Muscle of back (tissue), 13 donors: ENCODE data around the gene METTL21C. TPM values are rescaled to one million over a fixed set of nuclear protein-coding genes. Genes with fewer than 3 reads are reported as not detected.

Source experiments
- DNase-seq, 3 donors: peaks; one replicate each; pipeline versions ENCODE4 v3.0.0 to v3.0.0-alpha.2; 2013
- long read RNA-seq, 9 donors: transcript quantifications; one replicate each; lab custom pipeline, GENCODE V29; 2026
- polyA plus RNA-seq, 10 donors: library from polyadenylated mRNA; unstranded; fragments of 120-200 nt; gene quantifications; one replicate each; pipeline ENCODE4 v1.2.1, GENCODE V29; 2013; ENCODE audit not compliant: insufficient read length in 10 of 10

METTL21C gene
- 10 to 100 TPM; 15.9 to 52.0 (median 29.2) TPM for polyA plus RNA-seq
- long read RNA-seq, donor 1, partial matches to known transcripts, result 0 of 4 reads
- long read RNA-seq, donor 1, other reads (novel, unspliced or antisense), result 0 of 4 reads
- long read RNA-seq, donor 2, transcript METTL21C-201 (4 exons, 1,088 nt), result major isoform, 9 of 9 reads
- long read RNA-seq, donor 2, partial matches to known transcripts, result 0 of 9 reads
- long read RNA-seq, donor 2, other reads (novel, unspliced or antisense), result 0 of 9 reads
- long read RNA-seq, donor 3, result 0 reads
- long read RNA-seq, donor 4, transcript METTL21C-201 (4 exons, 1,088 nt), result major isoform, 11 of 11 reads
- long read RNA-seq, donor 4, partial matches to known transcripts, result 0 of 11 reads
- long read RNA-seq, donor 4, other reads (novel, unspliced or antisense), result 0 of 11 reads
- long read RNA-seq, donor 5, transcript METTL21C-201 (4 exons, 1,088 nt), result major isoform, 16 of 24 reads
- long read RNA-seq, donor 5, partial matches to known transcripts, result 0 of 24 reads
- long read RNA-seq, donor 5, other reads (novel, unspliced or antisense), result 8 of 24 reads
- long read RNA-seq, donor 6, transcript METTL21C-201 (4 exons, 1,088 nt), result major isoform, 8 of 8 reads
- long read RNA-seq, donor 6, partial matches to known transcripts, result 0 of 8 reads
- long read RNA-seq, donor 6, other reads (novel, unspliced or antisense), result 0 of 8 reads
- long read RNA-seq, donor 7, partial matches to known transcripts, result 0 of 3 reads
- long read RNA-seq, donor 7, other reads (novel, unspliced or antisense), result 0 of 3 reads
- long read RNA-seq, donor 8, partial matches to known transcripts, result 0 of 1 reads
- long read RNA-seq, donor 8, other reads (novel, unspliced or antisense), result 0 of 1 reads
- long read RNA-seq, donor 9, partial matches to known transcripts, result 0 of 2 reads
- long read RNA-seq, donor 9, other reads (novel, unspliced or antisense), result 0 of 2 reads

DNA sequence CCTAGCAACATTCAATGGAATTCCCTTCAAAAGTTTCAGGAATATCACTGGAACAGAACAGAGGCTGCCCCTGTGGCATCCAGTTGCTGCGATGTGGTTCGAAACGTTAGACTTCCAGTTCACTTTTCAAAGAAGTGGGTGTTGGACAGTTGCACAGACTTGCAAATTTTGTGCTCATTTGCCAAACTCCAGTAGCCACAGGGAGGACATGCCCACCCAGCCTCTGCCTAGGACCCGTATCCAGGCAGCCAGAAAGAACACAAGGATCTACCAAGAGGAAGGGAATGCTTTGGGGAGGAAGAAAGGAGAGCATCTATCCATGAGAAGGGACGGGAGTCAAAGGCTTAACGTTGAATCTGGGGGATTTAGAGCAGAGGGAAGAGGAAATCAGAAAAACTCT is at the start of gene METTL21C:
TSS of gene METTL21C (minus strand) at position 108 of the 400 bp plus-strand sequence. CDS start 546 bp downstream, outside the sequence.
- DNase-seq, result no peak

DNA sequence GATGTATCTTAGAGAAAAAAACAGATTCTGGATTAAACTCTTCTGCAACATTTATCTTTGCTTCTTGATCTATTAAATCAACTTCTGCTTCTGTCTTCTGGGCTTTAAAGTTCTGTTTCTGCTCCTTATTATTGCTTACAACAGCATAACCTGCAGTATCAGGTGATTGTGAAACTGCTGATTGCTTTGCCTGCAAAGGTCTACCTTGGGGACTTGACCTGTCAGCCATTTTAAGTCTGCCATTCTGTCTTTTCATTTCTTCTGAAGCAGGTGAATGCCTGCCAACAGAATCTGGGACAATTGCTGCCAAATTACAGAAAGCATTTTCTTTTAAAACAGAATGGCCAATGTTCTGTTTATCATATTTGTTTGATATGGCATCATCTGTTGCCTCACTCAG is 47.7 kb upstream of the METTL21C start:
- no peak for DNase-seq

DNA sequence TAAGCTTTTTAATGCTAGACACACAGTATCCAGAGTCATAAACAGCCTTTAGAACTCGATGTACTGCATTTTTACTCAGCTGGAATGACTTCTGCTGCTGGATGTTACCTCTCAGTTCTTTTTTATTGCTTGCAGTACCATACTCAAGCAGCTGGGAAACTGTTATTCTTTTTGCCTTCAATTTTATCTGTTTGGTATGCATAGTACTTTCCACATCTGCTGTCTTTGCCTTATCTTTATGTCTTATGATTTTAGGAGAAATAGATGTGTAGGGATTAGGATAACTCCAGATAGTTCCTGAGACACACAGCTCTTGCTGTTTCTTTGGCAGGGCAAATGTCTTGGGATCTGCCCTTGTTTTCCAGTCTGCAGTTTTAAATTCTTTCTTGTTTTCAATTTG is 47.3 kb upstream of the METTL21C start:
- DNase-seq, result no peak

DNA sequence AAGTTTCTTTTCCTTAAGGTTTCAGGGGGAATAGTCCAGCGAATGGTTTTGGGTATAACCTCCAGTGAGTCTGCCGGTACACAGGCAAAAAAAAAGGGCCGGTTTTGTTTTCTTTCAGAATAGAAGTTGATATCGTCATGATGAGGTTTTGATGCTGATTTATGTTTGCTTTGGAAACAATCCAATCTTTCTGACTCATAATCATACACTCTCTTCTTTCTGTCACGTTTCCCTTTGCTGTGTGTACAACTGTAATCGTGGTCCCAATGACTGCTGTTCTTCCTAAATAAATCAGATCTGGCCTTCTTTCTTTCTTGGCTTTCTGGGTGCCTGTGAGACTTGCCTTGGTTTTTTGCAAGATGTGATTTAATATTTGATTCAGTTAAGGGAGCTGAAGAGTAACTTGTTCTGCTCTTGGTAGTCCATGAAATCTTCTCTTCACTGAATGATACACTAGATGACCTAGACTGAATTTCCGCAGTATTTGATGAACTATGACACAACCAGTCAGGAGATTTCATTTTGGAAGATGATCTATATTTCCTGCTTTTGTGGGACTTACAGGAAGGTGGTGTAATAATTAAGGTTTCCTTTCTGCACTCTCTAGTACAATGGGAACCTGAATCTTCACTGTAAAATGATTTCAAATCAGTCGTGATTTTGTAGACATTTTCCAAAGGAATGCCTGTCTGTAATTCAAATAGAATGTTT is 34.9 kb upstream of the METTL21C start:
- DNase-seq, result peak in 2 of 3 donors; percentile 30

DNA sequence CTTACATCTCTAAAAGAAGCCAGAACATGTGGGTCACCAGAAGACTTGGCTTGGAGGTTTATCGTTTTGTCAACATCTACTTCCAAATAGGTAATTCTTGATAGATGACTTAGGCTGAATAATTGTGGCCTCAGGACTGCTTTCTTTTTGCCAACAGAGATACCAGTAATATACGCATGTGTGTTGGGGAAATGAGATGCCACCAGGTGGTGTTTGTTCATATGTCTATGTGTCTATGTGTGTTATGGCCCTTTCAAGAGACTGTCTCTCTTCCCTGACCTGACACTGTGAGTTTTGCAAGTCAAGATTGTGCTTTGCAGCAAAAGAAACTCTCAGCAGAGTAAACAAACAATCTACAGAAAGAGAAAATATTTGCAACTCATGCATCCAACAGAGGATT is 31.6 kb upstream of the METTL21C start:
- DNase-seq, result no peak

DNA sequence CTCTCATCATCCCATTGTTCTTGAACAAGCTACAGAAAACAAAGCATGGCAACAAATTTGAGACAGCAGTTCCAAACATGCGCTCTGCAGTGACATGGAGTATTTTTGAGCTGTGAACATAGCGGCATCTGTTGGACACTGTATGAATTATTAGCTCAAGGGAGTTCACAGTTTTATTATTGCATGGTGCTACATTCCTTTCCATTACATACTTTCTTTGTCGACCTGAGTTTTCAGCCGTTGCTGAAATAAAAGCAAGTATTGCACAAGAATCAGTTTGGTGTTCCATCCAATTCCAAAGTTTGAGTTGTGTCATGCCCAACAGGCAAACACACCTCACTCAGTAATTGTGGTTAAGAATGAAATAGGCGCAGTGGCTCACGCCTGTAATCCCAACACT is 30.1 kb upstream of the METTL21C start:
- DNase-seq, result peak; percentile 35 to 67 (median 46)

DNA sequence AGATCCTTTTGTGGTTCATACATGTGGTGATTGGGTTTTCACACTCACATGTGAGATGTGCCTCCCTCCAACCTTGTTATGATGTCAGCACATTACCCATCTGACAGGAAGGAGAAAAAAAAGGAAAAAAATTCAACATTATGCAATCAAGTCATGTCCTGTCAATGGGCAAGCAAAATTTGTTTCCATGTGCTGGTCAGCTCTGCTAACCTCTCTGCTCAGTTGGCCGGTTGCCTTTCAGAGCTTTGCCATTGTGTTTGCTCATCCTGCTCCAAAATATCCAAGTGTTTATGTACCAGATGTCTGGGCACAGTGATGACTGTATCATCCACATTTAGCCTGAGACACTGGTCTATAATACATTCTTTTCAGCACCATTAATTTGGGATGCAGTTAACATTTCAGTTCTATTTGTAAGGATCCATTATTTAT is 27.0 kb upstream of the METTL21C start:
- no peak for DNase-seq

DNA sequence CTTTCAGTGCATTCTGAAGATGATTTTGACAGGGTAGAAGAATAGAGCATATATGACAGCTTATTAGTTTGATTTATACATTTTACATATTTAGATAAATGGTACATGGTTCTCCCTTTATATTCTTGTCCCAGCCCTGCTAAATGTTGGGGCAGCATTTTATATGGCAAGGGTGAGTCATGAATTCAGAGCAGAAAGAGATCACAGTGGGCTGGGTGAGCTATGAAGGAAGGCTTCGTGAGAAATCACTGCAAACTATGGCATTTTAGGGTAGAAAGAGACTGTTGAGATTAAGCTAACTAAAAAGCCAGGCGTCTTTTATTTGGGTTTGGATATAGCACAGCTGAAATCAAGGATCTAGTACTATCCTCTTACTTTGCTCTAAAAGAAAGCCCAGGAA is 23.9 kb upstream of the METTL21C start:
- DNase-seq, result no peak

DNA sequence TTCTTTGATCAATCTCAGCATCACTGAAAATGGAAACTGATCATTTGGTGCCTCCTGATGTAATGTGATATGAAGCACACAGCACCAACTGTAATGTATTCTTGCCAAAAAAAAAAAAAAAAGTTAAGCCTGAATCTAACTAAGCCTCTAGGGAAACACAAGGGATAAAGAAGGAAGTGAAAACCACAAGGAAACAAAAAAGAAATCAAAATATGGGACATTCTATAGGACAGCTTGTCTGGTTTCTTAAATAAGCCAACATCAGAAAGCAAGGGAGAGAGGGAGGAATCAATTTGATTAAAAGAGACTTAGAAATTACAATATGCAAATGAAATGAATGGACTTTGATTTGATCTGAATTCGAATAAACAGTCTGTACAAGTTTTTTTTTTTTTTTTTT is 20.6 kb upstream of the METTL21C start:
- no peak for DNase-seq

DNA sequence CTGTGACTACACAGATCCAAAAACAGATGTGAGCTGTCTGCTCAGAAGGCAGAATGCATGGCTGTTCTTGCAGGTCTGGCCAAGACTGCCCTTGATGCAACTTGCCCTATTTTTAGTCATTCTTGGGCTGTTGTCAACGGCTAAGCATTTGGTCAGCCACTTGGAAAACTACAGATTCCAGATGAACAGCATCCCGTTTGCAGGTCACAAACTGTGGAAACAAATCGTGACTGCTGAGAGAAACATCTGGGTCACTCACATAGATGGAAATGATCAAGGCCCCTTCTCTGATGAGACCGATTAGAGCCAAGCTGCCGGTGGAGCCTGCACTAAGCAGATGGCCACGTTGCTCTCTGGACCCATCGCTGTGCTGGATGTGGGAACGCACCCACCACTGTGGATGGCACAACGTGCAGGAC is 15.4 kb upstream of the METTL21C start:
- DNase-seq, result no peak

DNA sequence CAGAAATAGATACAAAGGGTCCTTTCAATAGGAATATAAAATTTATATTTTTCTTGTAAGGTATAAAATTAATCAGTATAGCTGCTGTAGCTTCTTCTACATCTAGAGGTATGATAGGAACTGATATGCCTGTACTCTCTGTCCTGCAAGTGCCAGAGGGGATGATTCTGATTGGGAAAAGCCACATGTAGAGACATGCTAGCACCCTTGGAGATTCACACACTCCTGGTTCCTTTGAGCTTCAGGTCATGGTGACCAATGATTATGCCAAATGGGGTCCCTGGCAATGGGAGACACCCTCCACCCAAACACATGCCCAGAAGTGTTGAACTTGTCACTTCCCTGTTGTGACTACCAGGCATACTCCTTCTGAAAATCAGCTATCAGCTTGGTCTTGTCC is 14.7 kb upstream of the METTL21C start:
- DNase-seq, result no peak

DNA sequence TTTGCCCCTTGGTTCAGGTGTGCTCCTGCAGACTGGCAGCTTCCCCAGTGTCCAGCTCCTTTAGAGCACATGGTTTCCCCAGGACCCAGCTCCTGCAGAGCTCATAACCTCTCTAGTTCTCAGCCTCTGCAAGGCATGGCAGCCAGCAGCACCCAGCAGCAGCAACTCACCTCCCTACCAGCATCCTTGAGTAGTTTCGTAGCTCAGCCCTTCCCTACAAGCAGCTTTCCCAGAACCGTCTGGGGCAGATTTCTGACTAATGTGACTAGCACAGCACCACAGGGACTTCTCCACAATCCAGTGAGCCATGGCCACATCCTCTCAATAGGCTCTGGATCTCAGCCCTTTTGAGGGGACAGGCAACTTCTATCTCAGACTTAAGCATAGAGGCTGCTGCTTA is 14.1 kb upstream of the METTL21C start:
- no peak for DNase-seq

DNA sequence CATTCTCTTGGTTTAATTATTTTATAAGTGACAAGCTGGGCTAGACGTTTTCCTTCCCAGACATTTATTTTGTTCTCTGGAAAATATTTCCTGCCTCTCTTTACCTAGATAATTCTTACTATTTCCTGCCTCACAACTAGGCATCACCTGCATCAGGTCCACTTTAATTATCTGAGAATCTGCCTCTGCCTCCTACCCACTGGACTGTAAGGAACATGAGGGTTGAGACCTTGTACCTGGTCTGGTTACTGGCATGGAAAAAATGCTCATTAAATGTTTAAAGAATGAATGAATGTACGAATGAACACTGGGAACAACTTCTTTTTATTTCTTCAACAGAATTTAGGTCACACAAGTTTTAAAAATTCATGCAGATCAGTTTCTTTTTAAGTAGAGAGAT is 13.4 kb upstream of the METTL21C start:
- DNase-seq, result no peak

DNA sequence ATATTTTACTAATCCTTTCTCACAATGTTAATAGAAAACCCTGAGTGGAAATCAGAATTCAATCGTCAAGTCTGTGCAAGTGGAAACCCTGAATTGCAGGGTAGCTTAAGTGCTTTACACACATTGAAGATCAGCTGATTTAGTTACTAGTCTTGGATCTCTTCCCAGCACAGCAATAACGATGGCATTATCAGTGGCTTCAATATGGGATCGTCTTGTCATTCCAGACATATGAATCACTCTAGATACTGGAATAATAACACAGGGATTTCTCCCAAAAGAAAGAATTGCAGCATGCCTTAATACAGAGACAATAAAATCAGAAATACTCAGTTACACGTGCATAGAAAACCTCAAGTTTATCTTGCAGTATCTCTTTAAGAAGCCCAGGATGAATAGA is 12.6 kb upstream of the METTL21C start:
- DNase-seq, result peak in 2 of 3 donors; percentile 44 to 89

DNA sequence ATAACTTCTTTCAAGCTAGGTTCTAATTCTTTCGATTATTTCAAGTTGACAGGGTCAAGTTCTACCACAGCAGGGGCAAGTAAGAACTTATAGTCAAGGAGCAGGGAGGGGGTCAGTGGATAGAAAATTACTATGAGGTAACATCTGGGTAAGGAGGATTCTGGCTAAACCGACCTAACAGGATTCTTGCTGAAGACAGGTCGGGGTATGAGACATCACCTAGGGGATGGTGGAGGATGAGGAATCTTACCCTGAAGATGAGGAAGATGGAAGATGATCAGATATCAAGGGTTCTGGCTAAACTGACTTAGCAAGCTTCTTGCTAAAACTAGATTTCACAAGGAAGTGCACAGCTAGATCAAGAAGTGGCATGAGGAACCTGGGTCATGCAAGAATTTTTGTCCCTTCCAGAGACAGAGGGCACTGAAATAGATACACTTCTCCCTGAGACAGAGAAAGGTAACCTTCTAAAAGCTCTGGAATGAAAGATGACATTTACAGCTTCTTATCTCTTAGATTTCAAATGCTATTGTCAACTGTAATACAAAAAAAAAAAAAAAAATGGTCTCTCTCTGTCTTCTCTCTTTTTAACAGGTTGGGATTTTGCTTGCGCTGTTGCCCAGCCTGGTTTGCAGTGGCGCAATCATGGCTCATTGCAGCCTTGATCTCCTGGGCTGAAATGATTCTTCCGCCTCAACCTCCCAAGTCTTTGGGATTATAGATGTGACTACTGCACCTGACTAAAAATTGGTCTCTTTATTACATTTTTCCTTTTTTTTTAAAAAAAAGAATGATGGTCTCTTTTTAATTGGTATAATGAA is 9.6 kb upstream of the METTL21C start:
- no peak for DNase-seq

DNA sequence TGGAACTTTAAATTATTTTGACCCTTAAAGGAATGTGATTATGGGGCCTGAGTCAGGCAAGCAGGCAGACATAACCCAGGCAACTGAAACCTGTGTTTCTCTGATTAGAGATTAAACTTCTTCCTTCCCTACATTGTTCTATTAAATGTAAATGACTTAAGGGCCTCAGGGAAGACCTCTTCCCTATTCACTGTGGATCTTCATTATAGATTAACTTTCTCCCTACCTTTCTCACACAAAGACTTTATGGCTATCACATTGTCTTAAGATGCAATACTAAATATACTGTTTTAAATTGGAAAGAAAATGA is 8.8 kb upstream of the METTL21C start:
- no peak for DNase-seq

DNA sequence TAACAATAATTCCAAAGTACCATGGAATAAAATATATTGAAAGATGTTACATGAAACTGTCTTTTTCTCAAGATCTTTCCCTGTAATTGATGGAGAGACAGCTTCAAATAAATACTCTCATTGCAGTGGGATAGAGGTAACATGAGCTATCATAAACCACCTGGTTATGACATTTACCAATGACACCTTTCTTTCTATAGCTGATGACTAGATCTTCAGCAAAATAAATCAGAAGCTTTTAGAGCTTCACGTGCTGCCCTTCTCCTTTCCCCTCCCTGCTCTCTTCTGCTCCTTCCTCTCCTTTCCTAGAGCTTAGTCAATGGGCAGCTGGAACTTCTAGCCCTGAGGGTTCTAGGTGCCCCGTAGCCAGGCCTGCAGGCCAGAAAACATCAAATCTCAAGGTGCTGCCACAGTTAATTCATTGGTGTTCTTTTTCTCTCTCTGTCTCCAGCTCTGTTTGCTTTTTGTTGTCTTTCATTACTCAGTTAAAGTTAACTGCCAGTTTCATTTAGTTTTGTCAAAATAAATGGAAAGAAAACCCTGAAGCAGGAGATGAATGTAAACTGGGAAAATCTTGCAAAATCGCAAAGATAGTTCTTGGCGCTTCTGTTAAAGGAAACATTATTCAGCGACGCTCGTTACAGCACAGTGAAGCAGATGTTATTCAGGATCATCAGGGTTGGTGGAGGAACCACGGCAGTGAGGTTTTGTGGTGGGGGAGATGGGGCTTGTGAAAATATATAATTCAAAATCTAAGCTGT is 8.3 kb upstream of the METTL21C start:
- no peak for DNase-seq

DNA sequence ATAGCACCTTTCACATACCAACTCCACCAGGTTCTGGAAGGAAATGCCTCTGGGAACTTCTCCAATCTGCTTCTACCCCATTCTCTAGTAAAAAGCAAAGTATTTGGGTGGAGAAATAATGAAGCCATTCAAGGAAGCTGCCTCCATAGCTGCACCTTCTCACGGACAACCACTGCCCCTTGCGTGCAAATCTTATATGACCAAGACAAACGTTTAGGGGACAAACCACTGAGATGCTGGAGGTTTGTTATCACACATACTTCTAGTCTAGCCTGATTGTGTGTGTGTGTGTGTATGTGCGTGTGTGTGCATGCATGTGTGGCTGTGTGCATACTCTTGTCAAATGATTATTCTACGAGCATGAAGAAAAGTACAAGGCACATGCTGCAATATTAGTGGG is 6.5 kb upstream of the METTL21C start:
- DNase-seq, result no peak

DNA sequence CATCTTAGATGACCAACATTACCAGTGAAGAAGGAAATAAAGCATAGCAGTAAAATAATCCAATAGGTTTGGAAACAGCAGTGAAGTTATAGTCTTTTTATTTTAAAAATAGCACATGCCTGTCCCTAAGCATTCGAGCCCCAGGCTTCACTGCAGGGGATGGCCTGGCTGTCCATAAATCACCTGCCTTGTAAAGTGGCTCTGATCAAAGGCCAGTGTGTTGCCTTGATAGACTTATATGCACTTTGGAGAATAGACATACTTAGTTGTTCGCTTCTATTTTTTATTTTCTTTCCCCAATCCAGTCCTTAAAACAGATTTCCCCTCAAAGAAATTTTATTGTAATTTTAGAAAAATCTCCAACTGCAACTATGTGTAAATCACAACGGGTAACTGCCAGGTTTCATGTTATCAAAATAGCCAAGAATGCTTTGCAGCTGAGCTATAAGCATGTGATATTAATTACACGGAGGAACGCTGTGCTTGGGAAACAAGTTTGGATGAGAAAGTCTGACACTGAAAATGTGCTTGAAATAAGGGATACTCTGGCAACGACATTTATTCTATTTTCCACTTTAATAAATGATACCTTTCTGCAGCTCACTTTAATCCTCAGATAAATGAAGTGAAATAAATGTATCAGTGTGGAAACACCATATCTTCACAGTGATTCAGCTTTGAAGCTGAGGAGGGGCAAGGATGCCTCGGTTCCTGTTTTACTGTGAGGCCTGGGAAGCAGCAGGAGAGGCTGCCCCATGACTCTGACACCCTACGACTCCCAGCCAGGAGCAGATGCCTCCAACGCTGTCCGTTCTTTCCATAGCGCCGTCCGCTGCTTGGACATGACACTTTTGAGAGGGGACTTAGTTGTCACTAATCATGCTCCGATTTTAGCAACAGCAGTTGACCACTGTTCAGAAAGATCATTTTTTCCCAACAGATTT is 5.5 kb upstream of the METTL21C start:
- peak; percentile 42 to 72 (median 53) for DNase-seq
